Measurements from ENCODE around the gene PHACTR2.

Gene PHACTR2

DNA sequence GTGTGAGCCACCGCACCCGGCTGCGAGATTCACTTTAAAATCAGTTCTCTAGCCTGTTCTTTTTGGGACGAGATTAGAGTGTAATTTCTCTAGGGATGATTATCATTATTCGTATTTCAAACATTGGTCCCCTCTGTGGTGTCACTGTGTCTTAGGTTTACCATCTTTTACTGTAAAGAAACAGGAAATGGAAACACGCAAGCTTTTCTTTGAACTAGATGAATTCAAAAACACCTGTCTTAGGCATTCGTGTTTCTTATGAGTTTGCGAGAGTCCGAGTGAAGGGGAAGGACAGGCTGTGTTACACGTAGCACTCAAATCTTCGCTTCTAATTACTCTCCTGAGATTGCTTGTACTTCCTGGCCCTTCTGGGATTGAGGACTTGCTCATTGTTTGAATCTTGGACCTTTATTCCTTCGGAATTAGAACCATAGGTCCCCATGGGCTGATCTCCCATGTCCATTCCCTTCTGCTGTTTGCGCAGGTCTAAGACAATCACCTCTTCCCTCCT, 61.6 kb downstream of the PHACTR2 start:
- H3K4me3 ChIP-seq (ENCODE audit: low read depth, low read length) = no peak overlapping the region

DNA sequence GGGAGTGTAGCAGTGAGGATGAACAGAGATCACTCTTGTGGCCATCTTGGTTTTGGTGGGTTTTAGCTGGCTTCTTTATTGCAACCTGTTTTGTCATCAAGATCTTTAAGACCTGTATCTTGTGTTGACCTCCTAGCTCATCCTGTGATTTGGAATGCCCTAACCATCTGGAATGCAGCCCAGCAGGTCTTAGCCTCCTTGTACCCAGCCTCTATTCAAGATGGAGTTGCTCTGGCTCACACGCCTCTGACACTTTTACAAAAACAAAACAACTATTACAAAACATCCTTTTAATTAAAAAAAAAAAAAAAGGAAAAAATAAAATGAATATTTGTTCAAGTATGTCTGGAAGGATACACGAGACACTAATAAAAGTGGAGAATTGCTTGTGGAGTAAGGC, 62.4 kb downstream of the PHACTR2 start:
- H3K4me3 ChIP-seq (ENCODE audit: low read depth, low read length) = no peak overlapping the region

DNA sequence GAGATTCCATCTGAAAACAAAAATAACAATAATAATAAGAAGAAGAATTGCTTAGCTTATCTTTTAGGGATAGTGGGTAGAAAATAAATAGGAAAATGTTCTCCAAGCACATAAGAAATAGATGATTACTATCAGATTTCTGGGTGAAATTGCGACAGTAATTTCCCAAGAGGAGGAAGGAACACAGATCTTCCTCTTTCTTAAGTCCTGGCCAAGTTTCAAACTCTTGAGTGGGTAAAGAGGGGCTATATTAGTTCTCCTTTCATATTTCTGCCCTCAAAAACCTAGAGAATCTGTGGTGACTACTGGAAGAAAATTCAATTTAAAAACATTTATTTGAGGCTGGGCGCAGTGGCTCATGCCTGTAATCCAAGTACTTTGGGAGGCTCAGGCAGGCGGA, 63.7 kb downstream of the PHACTR2 start:
- H3K4me3 ChIP-seq (ENCODE audit: low read depth, low read length) = no peak overlapping the region

DNA sequence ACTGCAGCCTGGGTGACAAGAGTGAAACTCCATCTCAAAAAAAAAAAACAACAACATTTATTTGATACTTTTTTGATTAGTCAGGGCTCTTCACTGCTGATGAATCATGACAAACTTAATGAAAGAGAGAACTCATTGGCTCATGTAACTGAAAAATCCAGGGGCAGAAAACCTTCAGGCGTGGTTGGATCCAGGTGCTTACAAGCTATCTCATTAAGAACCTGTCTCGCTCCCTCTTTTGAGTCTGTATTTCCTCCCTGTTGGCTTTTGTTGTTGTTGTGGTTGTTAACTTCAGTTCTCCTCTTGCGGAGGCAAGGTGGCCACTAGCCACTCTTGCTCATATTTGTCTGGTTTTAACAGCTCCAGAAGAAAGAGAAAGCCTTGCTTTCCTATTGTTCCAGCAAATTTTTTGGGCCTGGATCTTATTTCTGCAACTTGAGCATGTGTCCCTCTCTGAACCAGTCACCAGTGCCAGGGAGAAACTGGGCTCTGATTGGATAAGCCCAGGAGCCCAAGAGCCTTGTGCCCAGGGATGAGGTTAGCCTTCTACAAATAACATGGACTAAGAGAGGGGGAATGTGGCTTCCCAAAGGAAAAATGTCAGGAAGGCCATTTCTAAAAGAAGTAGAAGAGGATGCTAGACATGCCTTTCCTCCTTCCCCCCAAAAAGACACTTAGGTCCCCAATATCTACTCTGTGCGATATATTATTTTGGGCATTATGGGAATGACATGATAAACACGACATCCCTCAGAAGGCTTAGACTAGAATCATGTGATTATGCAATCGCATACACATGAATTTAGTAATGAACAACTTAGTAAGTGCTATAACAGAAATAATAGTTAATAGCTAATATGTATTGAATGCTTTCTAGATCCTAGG, 64.5 kb downstream of the PHACTR2 start:
- H3K4me3 ChIP-seq (ENCODE audit: low read depth, low read length) = no peak overlapping the region

DNA sequence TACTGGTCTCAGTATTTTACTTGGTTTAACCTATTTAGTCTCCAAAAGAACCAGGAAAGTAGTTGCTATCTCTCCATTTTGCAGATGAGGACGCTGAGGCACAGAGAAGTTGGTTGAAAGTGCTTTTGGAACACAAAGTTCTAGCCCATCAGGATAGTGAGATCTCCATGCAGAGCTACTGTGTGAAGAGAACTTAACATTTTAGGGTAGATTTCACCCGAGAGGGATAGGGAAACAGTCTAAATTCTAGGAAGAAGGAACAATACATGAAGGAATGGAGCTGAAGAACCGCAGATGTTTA, 65.1 kb downstream of the PHACTR2 start:
- H3K4me3 ChIP-seq (ENCODE audit: low read depth, low read length) = no peak overlapping the region

DNA sequence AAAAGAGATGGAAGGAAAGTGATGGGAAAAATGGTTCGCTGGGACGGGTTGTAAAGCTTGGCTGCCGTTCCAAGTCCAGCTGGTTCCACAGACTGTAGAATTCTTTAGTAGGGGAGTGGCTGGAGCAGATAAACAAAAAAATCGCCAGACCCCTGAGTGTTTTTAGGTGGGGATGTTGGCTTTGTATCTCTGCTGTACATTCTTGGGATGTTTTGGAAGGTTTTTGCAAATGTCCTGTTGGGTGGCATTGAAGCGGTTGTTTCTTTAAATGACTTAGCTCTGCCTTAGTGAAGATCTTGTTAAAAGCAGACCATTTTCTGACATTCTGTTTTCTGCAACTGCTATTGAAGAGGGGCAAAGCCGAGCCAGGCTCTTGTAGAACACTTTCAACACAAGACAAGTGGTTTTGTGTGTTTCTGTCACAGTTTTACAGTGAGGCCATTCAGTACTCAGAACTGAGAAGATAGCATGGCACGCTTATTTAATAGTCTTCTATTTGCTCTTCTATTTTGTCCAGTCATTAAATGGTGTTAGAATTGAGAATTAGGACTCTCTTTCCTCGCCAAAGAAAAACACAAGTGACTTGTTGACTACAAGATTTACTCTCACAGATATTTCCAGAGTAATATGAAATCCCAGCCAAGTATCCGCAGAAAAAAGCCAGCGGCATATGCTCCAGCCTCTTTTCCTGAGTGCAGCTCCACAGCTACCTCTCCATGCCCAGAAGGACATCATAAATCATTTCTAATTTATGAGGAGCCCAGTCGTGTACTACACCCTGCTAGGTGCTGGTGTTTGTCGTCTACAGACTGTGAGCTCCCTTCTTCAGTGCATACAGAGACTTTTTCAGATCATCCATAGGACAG, 65.8 kb downstream of the PHACTR2 start:
- no peak overlapping the region for H3K4me3 ChIP-seq (ENCODE audit: low read depth, low read length)

DNA sequence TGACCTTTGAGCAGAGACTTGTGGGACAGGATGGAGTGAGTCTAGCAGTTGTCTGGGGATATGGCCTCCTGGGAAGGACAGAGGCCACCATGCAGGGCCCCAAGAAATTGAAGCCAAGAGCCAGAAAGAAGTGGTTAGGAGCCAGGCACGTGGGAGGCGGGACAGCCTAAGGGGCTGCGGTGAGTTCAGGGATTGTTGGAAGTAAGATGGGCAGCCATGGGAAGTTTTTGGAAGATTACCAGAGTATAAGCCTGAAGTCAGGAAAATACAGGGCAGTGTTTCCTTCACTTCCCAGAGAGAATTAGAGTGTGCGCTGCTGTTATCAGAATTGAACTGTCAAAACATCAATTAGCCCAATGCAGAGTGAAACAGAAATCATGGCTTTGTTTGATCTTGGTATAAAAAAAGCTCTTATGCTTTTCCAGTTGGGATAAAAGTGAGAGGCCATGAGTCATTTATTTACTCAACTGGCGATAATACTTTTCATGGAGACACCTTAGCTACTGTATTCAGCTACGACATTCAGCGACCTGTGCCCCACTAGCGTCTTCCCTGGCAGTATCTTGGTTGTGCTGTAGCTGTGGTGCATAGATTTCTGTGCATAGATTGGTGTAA, 66.9 kb downstream of the PHACTR2 start:
- no peak overlapping the region for H3K4me3 ChIP-seq (ENCODE audit: low read depth, low read length)

DNA sequence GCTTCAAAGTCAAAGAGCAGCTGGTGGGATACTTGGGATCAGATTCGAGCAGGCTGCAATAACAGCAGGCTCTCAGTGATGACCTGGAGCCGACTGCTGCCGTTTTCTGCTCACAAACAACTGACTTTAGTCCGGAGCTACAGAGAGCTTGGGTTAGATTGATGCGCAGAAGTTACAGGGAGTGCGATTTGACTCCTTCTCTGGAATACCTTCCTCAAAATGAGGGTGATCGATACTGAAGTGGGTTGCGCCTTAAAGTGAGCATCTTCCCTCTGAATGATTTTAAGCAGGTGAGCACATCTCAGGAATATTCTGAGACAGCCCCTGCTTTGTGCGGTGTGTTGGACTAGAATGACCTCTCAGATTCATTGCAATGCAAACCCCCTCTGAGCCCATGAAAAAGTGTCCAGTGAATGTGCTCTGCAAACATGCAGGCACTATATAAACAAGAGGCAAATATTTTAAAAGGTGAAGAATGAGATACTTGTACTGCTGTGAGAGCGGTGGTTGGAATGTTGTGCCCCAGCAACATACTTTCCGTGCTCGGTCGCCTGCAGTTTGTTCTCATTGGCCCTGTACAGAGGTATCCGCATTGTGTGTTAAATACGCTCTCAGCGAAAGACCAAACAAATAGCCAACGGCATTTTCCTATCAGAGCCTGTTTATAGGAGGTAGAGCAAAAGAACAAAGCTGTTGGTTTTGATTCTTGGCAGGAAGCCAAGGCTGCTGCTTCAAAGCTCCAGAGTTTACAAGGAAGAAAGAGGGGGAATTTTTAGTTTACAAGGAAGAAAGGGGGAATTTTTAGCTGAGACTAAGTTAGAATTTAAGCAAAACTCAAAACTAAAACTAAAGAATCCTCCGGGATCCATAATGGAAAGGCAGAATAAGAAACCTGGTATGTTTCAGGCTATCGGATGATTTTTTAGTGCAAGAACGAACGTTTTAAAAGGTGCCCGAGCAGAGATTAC, 67.7 kb downstream of the PHACTR2 start:
- no peak overlapping the region for H3K4me3 ChIP-seq (ENCODE audit: low read depth, low read length)

DNA sequence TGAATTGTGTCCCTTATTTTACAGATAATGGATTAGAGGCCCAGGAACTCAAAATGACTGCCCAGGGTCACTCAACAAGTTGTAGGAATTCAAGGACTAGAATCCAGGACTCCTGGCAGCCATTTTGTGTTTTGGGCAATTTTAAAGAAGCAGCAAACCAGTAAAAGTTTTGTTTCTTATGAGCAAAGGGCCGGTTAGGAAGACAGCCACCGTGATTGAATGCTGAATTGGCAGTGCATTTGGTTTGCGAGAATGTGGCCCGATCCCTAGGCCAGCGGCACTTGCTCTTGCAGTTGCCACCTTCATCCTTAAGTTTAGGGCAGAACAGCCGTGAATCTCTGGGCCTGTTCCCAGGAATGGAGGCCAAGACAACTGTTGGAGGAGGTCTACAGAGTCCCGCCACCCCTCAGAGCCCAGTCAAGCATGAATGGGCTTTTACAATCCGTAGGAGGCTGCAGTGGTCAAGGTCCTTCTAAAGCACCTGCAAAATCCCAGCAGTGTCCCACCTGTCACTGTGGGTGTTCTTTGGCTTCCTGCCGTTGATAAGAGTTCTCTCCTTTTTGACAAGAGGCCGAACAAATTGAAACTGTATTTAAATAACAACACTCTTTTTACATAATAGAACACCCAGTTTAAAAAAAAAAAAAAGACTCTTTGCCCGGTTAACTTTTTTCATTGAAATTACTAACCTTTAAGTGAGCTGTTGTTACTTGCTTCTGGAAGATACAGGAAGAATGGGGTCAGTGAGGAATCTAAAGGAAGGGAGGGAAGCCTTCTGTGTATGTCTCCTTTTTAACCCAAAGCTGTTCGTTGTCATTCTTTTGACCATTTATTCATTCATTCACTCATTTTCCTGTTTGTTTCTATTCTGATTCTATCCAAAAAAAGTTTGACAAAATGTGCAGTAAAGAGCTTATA, 68.7 kb downstream of the PHACTR2 start:
- H3K4me3 ChIP-seq (ENCODE audit: low read depth, low read length) = no peak overlapping the region

DNA sequence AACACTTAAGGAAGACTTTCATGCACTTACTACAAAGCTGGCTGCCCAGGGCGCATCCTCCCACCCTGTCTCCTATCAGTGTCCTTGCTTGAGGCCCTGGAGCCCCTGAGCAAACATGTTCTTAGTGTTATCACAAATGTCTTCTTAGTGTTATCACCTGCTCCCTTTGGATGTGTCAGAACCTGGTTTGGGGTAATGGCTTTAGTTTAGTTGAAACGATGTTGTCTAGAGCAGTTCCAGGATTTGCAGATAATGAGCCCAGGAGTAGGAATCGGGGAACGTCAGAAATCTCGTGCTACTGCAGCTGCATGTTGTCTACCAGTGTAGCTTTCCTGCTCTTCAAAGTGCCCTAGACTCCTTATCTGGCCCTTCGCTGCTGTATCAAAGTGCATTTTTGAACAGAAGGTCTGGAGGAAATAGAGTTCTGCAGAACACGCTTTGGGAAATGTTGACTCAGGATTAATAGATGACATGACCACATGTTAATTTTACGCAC, 69.6 kb downstream of the PHACTR2 start:
- H3K4me3 ChIP-seq (ENCODE audit: low read depth, low read length) = no peak overlapping the region

DNA sequence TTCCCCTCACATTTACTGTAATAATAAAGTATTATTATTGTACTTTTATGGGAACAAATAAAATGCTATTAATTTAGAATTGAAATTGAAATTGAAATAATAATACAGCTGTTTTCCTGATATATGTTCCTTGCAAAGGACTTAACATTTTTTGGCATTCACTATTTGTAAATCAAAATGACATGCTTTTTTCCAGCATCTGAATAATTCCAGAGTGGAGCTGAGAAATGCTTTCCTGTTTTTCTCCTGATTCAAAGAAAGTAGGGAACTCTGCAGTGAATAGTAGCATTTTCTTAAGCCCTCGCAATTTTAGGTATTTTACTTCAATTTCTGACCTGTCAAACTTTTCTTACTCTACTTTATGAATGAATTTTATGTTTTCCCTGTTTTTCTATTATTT, 72.1 kb downstream of the PHACTR2 start:
- H3K4me3 ChIP-seq (ENCODE audit: low read depth, low read length) = no peak overlapping the region

DNA sequence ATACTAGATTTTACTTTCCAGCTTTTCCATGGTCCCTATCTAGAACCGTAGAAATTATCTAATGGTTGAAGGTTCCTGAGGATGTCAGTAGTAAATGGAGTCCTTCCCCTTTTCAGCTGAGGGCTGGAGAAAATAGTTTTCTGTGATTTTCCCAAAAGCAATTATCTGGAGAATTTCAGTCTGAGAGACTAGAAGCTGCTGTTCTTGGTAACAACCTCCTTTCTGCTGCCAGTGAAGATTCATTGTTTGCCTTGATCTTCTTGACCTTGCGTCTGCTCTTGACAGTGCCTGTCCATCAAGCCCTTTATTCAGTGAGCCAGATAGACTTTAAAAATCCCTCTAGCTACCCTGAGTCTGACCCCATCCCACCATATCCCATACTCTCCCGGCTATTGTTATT, 73.1 kb downstream of the PHACTR2 start:
- no peak overlapping the region for H3K4me3 ChIP-seq (ENCODE audit: low read depth, low read length)

DNA sequence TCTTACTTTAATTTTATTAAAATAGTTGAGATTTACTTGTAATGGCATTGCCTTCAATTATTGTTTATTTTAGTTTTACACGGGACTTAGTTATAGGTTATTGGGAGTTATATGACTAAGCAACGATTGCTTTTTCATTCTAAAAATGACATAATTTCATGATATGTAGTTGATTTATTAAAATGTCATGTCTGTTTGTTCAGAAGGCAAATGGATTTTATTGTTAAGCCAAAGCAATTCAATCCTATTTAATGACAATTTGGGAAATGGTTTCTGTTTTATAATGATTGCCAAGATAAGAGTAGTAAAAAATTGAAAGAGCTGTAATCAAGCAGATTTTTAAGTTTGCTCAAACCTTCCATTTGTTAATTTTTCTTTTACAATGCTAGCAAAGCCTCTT, 74.7 kb downstream of the PHACTR2 start:
- H3K4me3 ChIP-seq (ENCODE audit: low read depth, low read length) = no peak overlapping the region

DNA sequence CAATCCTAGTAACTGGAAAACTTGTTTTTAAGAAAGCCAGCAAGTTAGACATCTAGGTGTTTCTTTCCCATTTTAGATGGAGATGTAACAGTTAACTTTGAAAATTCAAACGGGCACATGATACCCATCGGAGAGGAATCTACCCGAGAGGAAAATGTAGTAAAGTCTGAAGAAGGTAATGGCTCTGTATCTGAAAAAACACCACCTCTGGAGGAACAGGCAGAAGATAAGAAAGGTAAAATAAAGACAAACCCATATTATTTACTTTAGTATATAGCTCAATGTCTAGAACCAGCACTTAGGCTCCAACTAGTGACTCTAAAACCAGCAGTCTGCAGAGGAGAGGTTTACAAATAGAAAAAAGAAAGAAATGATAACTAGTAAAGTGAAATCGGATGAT, 75.9 kb downstream of the PHACTR2 start:
- H3K4me3 ChIP-seq (ENCODE audit: low read depth, low read length) = no peak overlapping the region

DNA sequence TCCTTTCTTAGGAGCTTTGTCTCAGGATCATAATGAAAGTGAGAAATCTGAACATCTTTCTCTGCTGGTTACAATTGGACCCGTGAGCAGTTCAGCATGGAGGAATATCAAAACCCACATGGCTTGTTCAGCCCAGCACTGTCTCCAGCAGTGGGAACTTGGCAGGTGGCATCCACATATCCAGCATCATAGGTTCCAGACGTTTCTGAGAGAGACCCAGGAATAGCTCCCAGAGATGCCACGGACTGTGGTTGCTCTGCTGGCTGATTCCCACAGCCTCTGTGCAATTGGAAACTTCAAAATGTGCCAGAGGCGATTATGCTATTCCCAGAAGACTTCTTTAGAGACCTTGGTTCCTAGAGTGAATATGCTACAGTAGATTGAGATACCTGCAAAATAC, 76.4 kb downstream of the PHACTR2 start:
- H3K4me3 ChIP-seq (ENCODE audit: low read depth, low read length) = no peak overlapping the region

DNA sequence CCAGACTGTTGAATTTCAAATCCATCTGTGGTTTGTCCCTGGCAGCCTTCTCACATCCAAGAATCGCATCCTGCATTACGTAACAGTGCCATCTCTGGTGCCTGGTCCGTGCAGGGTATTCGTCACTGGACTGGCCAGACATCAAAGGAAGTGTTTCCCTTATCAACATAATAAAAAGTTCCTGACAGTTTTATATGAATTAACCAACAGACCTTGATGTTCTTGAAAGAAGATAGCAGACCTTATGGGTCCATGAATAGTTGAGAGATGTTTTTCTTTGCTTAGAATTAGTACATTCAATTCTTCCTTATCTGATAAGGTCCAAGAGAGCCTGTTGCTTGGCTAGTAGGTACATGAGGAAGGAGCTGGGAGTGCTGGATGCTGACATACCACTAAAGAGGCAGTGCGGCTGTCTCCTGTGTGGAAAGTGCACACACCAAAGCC, 77.6 kb downstream of the PHACTR2 start:
- no peak overlapping the region for H3K4me3 ChIP-seq (ENCODE audit: low read depth, low read length)

DNA sequence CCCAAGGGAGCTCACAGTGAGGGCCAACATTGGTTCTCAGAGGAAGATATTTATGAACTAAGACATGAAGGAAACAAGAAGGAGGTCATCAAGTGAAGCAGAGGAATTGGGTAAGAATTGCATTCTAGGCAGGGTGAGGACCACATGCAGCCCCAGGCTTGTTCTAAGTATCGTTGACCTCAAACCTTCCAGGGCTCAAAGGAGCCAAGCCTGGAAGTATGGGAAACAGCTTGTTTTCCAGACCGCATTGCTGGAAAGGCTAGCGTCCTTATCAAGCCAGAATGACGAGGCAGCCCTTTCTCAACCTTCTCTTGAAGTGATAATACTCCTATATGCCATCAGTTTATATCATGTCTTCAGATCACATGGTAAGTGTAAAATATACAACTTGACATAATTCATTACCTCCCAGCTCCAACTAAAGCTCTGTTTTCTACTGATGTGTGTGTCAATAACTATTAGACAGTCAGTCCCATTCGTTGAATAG, 79.6 kb downstream of the PHACTR2 start:
- no peak overlapping the region for H3K4me3 ChIP-seq (ENCODE audit: low read depth, low read length)

DNA sequence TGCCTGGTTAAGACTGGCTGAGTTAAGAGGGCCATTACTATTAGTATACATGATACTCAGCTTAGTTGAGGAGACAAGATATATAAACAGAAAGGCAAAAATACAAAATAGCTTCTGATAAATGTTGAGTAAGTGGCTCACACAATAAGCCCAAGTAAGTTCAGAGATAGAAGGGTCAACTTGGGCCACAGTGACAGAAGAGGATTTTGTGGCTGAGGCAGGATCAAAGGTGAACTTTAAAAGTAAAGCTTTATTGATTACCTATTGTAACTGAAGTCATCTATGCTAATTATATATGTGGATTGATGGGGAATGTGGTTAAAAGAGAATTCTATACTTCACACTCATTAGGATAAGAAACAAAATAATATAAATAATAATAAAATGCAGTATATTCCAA, 80.8 kb downstream of the PHACTR2 start:
- no peak overlapping the region for H3K4me3 ChIP-seq (ENCODE audit: low read depth, low read length)

DNA sequence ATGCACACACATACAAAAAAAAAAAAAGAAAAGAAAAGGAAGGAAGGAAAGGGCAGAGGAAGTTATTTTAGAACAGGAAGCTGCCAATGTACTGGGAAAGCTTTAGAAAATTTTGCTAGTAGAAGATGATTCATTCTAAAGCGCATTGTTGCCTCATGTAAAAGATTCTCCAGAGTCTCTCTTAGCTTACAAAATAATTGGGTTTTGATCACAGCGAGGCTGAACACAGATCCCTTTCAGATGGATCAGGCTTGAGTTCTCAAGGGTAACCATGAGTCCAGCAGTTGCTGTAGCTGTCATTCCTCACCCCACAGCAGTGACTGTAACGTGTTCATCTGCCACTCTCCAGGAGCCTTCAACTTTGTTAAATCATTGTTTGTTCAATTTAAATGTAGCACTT, 81.9 kb downstream of the PHACTR2 start:
- no peak overlapping the region for H3K4me3 ChIP-seq (ENCODE audit: low read depth, low read length)

Data from iPS-11a (cell line).